HG03095 (cell line): ENCODE measurements around the gene INTU.

Source experiments
- ATAC-seq: cut with Tn5 transposase; IDR thresholded peaks from one replicate; pipeline ENCODE4 v1.9.1; 2021; ENCODE audit warnings: moderate library complexity; ENCODE audit not compliant: unreplicated experiment

The INTU gene

GRCh38 chr4:127741247-127741646 is 108.5 kb downstream of the INTU start:
- ATAC-seq, result no peak

GRCh38 chr4:127747883-127748282 is 115.1 kb downstream of the INTU start:
- ATAC-seq, result no peak

DNA sequence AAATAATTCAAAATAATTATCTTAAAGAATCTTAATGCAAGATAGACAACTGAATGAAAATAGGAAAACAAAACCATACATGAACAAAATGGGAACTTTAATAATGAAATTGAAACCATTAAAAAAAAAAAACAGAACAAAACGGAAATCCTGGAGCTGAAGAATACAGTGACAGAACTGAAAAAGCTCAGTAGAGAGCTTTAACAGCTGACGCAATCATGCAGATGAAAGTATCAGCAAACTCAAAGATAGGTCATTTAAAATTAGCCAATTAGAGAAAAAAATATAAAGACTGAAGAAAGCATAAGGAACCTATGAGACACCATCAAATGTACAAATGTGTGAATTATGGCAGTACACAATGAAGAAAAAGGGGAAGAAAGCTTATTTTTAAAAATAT is 116.2 kb downstream of the INTU start:
- ATAC-seq, result no peak

DNA sequence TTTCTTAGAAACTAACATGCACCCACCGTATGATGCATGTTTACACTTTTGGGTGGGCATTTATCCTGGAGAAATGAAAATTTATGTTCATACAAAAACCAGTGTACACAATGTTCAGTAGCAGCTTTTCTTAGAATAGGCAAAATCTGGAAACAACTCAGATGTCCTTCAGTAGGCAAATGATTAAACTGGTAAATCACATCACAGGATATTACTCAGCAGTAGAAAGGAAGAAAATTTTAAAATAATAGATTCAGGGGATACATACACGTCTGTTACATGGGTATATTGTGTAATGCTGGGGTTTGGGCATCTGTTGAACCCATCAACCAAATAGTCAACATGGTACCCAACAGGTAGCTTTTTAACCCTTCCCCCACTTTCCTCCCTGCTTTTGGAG is 124.1 kb downstream of the INTU start:
- ATAC-seq, result no peak

- no peak for ATAC-seq
Measured at GRCh38 chr4:127759228-127759820, 126.6 kb downstream of the INTU start.

DNA sequence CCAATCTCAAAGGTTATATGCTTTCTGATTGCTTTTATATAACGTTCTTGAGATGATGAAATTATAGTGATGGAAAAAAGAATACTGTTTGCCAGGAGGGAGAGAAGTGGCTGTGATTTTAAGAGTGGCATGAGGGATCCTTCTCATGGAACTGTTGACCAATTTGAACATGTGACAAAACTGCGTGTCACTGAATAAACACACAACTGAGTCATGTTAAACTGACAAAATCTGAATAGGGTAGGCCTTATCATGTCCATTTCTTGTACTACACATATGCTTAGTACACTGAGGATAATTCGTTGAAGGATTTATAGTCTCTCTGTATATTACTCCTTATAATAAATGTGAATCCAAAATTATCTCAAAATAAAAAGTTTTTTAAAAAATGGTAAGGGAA is 127.1 kb downstream of the INTU start:
- ATAC-seq, result no peak

DNA sequence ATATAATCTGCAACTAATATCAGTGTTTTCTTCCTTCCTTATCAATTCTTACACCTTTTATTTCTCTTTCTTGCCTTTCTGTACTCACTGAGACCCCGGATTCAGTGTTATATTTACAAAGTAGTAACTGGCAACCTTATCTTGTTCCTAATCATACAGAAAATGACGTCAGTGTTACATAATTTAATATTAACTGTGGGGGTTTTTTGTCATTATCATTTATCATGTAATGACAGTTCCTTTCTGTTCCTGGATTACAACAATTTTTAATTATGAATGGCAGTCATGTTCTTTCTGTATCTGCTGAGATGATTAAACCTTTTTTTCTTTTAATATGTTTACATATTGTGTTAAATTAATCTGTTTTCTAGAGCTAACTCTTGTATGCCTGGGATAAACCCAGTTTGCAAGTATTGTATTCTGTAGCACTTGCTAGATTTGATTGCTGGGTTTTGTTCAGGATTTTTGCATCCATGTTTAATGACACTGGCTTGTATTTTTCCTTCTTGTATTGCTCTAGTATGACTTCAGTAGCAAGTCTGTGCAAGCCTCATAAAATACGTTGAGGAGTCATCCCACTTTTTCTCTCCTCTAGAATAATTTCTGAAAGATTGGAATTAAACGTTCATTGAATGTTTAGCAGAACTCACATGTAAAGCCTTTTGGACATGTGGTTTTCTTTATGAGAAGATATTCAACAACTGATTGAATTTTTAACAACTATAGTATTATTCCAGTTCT is 138.9 kb downstream of the INTU start:
- ATAC-seq, result no peak

DNA sequence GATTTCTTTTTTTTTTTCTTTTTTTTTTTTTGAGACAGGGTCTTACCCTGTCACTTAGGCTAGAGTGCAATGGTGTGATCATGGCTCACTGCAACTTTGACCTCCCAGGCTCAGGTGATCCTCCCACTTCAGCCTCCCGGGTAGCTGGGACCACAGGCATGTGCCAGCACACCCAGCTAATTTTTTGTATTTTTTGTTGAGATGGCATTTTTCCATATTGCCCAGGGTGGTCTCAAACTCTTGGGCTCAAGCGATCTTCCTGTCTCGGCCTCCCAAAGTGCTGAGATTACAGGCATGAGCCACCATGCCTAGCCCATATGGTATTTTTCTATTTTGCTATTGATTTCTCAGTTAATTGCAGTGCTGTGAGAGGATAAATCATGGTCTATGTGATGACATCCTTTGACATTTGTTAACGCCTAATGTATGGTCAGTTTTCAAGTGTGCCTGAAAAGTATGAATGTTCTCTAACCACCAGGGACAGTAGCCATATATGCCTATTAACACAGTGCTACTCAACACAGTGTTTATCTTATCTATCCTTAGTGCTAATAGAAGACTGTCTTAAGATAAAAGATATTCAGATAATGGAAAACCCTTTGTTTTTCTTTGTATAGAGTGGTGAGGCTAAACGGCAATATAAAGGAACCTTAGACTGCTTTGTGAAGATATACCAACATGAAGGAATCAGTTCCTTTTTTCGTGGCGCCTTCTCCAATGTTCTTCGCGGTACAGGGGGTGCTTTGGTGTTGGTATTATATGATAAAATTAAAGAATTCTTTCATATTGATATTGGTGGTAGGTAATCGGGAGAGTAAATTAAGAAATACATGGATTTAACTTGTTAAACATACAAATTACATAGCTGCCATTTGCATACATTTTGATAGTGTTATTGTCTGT is 140.3 kb downstream of the INTU start:
- ATAC-seq, result no peak

DNA sequence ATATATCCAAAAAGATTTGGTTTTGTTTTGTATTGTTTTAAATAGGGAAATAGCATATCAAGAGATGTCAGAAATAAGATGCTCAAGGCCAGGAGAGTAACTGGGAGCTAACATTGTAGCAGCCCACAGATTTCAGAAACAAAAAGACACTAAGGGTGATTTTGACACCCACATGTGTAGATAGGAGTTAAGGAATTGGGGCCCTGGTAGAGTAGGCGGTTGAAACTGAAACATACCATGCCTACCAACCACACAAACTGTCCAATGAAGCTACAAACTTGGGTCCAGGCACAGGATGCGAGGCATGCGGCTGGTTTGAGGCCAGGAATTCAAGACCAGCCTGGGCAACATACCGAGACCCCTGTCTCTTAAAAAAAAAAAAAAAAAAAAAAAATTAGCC is 143.1 kb downstream of the INTU start:
- ATAC-seq, result no peak
